Caki2 (cell line): Measurements from ENCODE around the gene CRYBG3. TPM values are rescaled to one million over a fixed set of nuclear protein-coding genes. Genes with fewer than 3 reads are reported as not detected.

Experiments used
- DNase-seq: peaks from one replicate; pipeline ENCODE4 v3.0.0-alpha.2; 2015; ENCODE audit warnings: low read depth
- in situ Hi-C: cut with HindIII; loops from 2 replicates; pipeline ENCODE4 v1.10.0; 2016; ENCODE audit warnings: low sequenced_read_pairs, low pct_unique_long_range_greater_than_20kb, mixed read lengths
- total RNA-seq: library from RNA; depleted of rRNA; stranded (reverse); fragments of >200 nt; shearing (Covaris generic); gene quantifications from 2 replicates; pipeline ENCODE4 v1.2.3, GENCODE V29; 2014; ENCODE audit warnings: low replicate concordance

Gene CRYBG3
- total RNA-seq, 1 experiment from 2014 or later, result 2.0 TPM

- DNase-seq, result peak; percentile 94
- in situ Hi-C loops, result no loop called here
Observed at GRCh38 chr3:97957617-97958311, 136.0 kb downstream of the CRYBG3 start.

- in situ Hi-C loops, result no loop called here
- DNase-seq, result no peak
Observed at GRCh38 chr3:97958396-97958795, 136.6 kb downstream of the CRYBG3 start.

- no peak for DNase-seq
- in situ Hi-C loops, result no loop called here
Observed at GRCh38 chr3:97958796-97959195, 137.0 kb downstream of the CRYBG3 start.

- DNase-seq, result no peak
- in situ Hi-C loops, result no loop called here
Observed at GRCh38 chr3:97959872-97960271, 138.1 kb downstream of the CRYBG3 start.

- in situ Hi-C loops, result no loop called here
- DNase-seq, result no peak
Observed at GRCh38 chr3:97960551-97960950, 138.7 kb downstream of the CRYBG3 start.

- in situ Hi-C loops, result no loop called here
- no peak for DNase-seq
Observed at GRCh38 chr3:97960993-97961766, 139.4 kb downstream of the CRYBG3 start.

GRCh38 chr3:97967966-97968365, 146.2 kb downstream of the CRYBG3 start:
- no peak for DNase-seq
- in situ Hi-C loops, result no loop called here

GRCh38 chr3:97968376-97968775, 146.6 kb downstream of the CRYBG3 start:
- in situ Hi-C loops, result no loop called here
- no peak for DNase-seq

- no peak for DNase-seq
- in situ Hi-C loops, result no loop called here
Observed at GRCh38 chr3:97969541-97969940, 147.7 kb downstream of the CRYBG3 start.

GRCh38 chr3:97970156-97970555, 148.3 kb downstream of the CRYBG3 start:
- in situ Hi-C loops, result no loop called here

GRCh38 chr3:97970956-97971620, 149.3 kb downstream of the CRYBG3 start:
- in situ Hi-C loops, result no loop called here
- DNase-seq, result no peak

More at GRCh38 chr3:97970156-97970555, 148.3 kb downstream of the CRYBG3 start:
- no peak for DNase-seq

GRCh38 chr3:97971679-97972567, 150.1 kb downstream of the CRYBG3 start, which contains the start of gene RIOX2:
Gene RIOX2 (minus strand): TSS chr3:97972431. CDS start chr3:97967593, 4,838 bp downstream.
- peak; percentile 58 for DNase-seq
- in situ Hi-C loops, result no loop called here

GRCh38 chr3:97972976-97973375, 151.2 kb downstream of the CRYBG3 start:
- DNase-seq, result no peak
- in situ Hi-C loops, result no loop called here

GRCh38 chr3:97974996-97975395, 153.2 kb downstream of the CRYBG3 start:
- in situ Hi-C loops, result no loop called here

GRCh38 chr3:97975466-97975865, 153.7 kb downstream of the CRYBG3 start:
- in situ Hi-C loops, result no loop called here
- no peak for DNase-seq

More at GRCh38 chr3:97974996-97975395, 153.2 kb downstream of the CRYBG3 start:
- no peak for DNase-seq

GRCh38 chr3:97979610-97980009, 157.8 kb downstream of the CRYBG3 start:
- DNase-seq, result no peak
- in situ Hi-C loops, result no loop called here

GRCh38 chr3:97981886-97982285, 160.1 kb downstream of the CRYBG3 start:
- in situ Hi-C loops, result no loop called here
- DNase-seq, result peak; percentile 15

GRCh38 chr3:97983933-97984491, 162.2 kb downstream of the CRYBG3 start:
- in situ Hi-C loops, result no loop called here
- DNase-seq, result no peak
